A549 (cell line): ENCODE results near the gene PLCH2. TPM values are rescaled to one million over a fixed set of nuclear protein-coding genes. Genes with fewer than 3 reads are reported as not detected.

Experiments used
- ATAC-seq, 2 experiments: fragments of 200-7000 bp in 1 of 2; fragments of >200 bp in 1 of 2; cut with Nextera tagmentation in 1 of 2; cut with Tn5 transposase in 1 of 2; 3 replicates each; pipeline versions ENCODE4 v1.8.0 to v1.9.1; 2018 to 2020; ENCODE audit warnings: mild to moderate bottlenecking in 1 of 2, moderate library complexity in 1 of 2
- CTCF ChIA-PET: fragments of 300-600 bp; sonication (Branson Sonifier 250); formaldehyde crosslinking; extraction: SDS; loops from one replicate; lab custom pipeline; 2021; ENCODE audit warnings: antibody characterized with exemption, inconsistent platforms; lab: Yijun Ruan, JAX
- POLR2A ChIA-PET: fragments of 350-600 bp; formaldehyde crosslinking; extraction: SDS; loops from one replicate; lab custom pipeline; 2021; ENCODE audit warnings: antibody characterized with exemption, inconsistent platforms; lab: Yijun Ruan, JAX
- DNase-seq, 2 experiments: peaks; one replicate each; pipeline versions ENCODE4 v3.0.0 to v3.0.0-alpha.2; 2011 to 2016; ENCODE audit warnings: low read depth in 1 of 2, low spot score in 1 of 2
- FAIRE-seq: peaks from 2 replicates; lab custom pipeline; 2011; peaks lifted over from hg19 to GRCh38; lab: Jason Lieb, UNC
- H3K27ac ChIP-seq, 2 experiments: fragments of >200 bp; sonication (Bioruptor Twin); formaldehyde crosslinking; 3 replicates each; pipeline ENCODE4 v1.5.1; 2016 to 2017
- H3K4me1 ChIP-seq: fragments of >200 bp; sonication (Bioruptor Twin); formaldehyde crosslinking; 3 replicates; pipeline ENCODE4 v1.6.1; 2016
- H3K4me2 ChIP-seq: fragments of >200 bp; sonication (Bioruptor Twin); formaldehyde crosslinking; 3 replicates; pipeline ENCODE4 v1.6.1; 2016
- H3K4me3 ChIP-seq: fragments of >200 bp; sonication (Bioruptor Twin); formaldehyde crosslinking; 3 replicates; pipeline ENCODE4 v1.5.1; 2016
- H3K9me3 ChIP-seq: fragments of >200 bp; sonication (Bioruptor Twin); formaldehyde crosslinking; 3 replicates; pipeline ENCODE4 v1.6.1; 2016
- BCL3 ChIP-seq: fragments of >200 bp; sonication (Bioruptor Twin); formaldehyde crosslinking; IDR thresholded peaks from 3 replicates; pipeline ENCODE4 v1.6.1; 2016
- BHLHE40 ChIP-seq: IDR thresholded peaks from 2 replicates; pipeline ENCODE4 v1.6.1; 2012; ENCODE audit warnings: low read depth, low read length, inconsistent platforms
- CHD4 ChIP-seq: fragments of 200-600 bp; sonication (generic); IDR thresholded peaks from 2 replicates; pipeline ENCODE4 v1.6.1; 2016; ENCODE audit warnings: antibody characterized with exemption, mild to moderate bottlenecking, borderline replicate concordance
- EHMT2 ChIP-seq: fragments of 200-600 bp; sonication (generic); IDR thresholded peaks from 2 replicates; pipeline ENCODE4 v1.6.1; 2016; ENCODE audit warnings: antibody characterized with exemption, low read depth, mild to moderate bottlenecking, moderate library complexity
- FOSB ChIP-seq: fragments of 250-450 bp; sonication (Bioruptor Pico); IDR thresholded peaks from 2 replicates; pipeline ENCODE4 v1.5.0; 2020; ENCODE audit warnings: mild to moderate bottlenecking, moderate library complexity
- FOXS1 ChIP-seq: fragments of 250-450 bp; sonication (Bioruptor Pico); IDR thresholded peaks from 2 replicates; pipeline ENCODE4 v1.5.0; 2020; ENCODE audit warnings: mild to moderate bottlenecking, moderate library complexity
- GATA3 ChIP-seq: IDR thresholded peaks from 2 replicates; pipeline ENCODE4 v1.6.1; 2012; ENCODE audit warnings: borderline replicate concordance
- HMGXB4 ChIP-seq: fragments of 250-450 bp; sonication (Bioruptor Pico); IDR thresholded peaks from 2 replicates; pipeline ENCODE4 v1.5.0; 2021; ENCODE audit warnings: mild to moderate bottlenecking, moderate library complexity, borderline replicate concordance
- JUNB ChIP-seq: fragments of >200 bp; sonication (Bioruptor Twin); formaldehyde crosslinking; IDR thresholded peaks from 2 replicates; pipeline ENCODE4 v1.6.1; 2016
- KDM1A ChIP-seq: fragments of 200-600 bp; sonication (generic); IDR thresholded peaks from 2 replicates; pipeline ENCODE4 v1.6.1; 2016; ENCODE audit warnings: low read depth, mild to moderate bottlenecking
- KDM5A ChIP-seq: fragments of 200-600 bp; sonication (generic); IDR thresholded peaks from 2 replicates; pipeline ENCODE4 v1.6.1; 2016; ENCODE audit warnings: antibody characterized with exemption, mild to moderate bottlenecking
- MAX ChIP-seq: IDR thresholded peaks from 2 replicates; pipeline ENCODE4 v1.6.1; 2012
- MAZ ChIP-seq: fragments of 150-350 bp; IDR thresholded peaks from 2 replicates; pipeline ENCODE4 v1.6.1; 2014; ENCODE audit warnings: antibody characterized with exemption, low read depth, low read length, borderline replicate concordance
- NR3C1 ChIP-seq: fragments of >200 bp; sonication (Bioruptor Twin); formaldehyde crosslinking; IDR thresholded peaks from 3 replicates; pipeline ENCODE4 v1.6.1; 2017
- POLR2A ChIP-seq: IDR thresholded peaks from 2 replicates; pipeline ENCODE4 v1.6.1; 2012; ENCODE audit warnings: mild to moderate bottlenecking, low read length
- POLR2AphosphoS2 ChIP-seq: conservative IDR thresholded peaks from 2 replicates; pipeline ENCODE4 v1.6.1; 2012; ENCODE audit warnings: low read length, improper control_type of control experiment, inconsistent platforms
- REST ChIP-seq: fragments of 200-600 bp; sonication (generic); IDR thresholded peaks from 2 replicates; pipeline ENCODE4 v1.6.1; 2016; ENCODE audit warnings: antibody characterized with exemption, mild to moderate bottlenecking, moderate library complexity
- RFX5 ChIP-seq: fragments of 450-650 bp; IDR thresholded peaks from 2 replicates; pipeline ENCODE4 v1.7.1; 2014; ENCODE audit warnings: antibody characterized with exemption, mild to moderate bottlenecking, moderate library complexity
- USF2 ChIP-seq: fragments of 450-650 bp; IDR thresholded peaks from 2 replicates; pipeline ENCODE4 v1.6.1; 2014; ENCODE audit warnings: antibody characterized with exemption
- ZNF302 ChIP-seq: fragments of 250-450 bp; sonication (Bioruptor Pico); IDR thresholded peaks from 2 replicates; pipeline ENCODE4 v1.9.0; 2021; ENCODE audit warnings: inconsistent platforms, mild to moderate bottlenecking, moderate library complexity
- WGBS: methylation state at CpG from one replicate; pipeline ENCODE4 v1.1.6; 2017; ENCODE audit errors: missing lambda C conversion rate; 5-methylcytosine and 5-hydroxymethylcytosine counted together
- polyA plus RNA-seq, 4 experiments: library from polyadenylated mRNA; depleted of rRNA in 3 of 4; stranded (reverse); fragments of >200 nt; fragmentation: RNase III in 1 of 4; extraction: RNeasy Plus Mini Kit Qiagen cat#74134 plus additional on column Dnase treatment in 1 of 4; gene quantifications; 2 replicates in 3 of 4; 3 replicates in 1 of 4; pipeline ENCODE4 v1.2.3, GENCODE V29; 2011 to 2017

PLCH2 gene
- polyA plus RNA-seq, 2 of the 4 experiments (the other 2 are of a cell fraction) = 0.10 to 0.18 TPM

- TF ChIP-seq MAZ = no peak
- TF ChIP-seq FOSB = no peak
These were observed 40.0 kb downstream of the PLCH2 start (continued) for GRCh38 chr1:2516124-2516523.

GRCh38 chr1:2516946-2517345 lies 40.9 kb downstream of the PLCH2 start:
- FAIRE-seq (no peak), ATAC-seq (no peak), DNase-seq (no peak)
- 96% methylated on average over 13 of the region's 14 CpGs for whole genome bisulfite sequencing
- Histone ChIP-seq H3K9me3 (no peaks in the 10 kb centered on the region), H3K4me1 (no peaks in the 10 kb centered on the region), H3K27ac (no peak overlapping the region), H3K4me2 (no peak overlapping the region), H3K4me3 (no peak overlapping the region)
- TF ChIP-seq POLR2A (no peak), ZNF302 (no peak), RFX5 (no peak), NR3C1 (no peak)
- ChIA-PET POLR2A (no interaction called here), CTCF (interaction anchor here (1.1 kb wide), 1 partner anchor 9 kb away, joined by 3 read pairs; no protein-coding TSS in a partner anchor)

- Histone ChIP-seq H3K4me3 (no peak overlapping the region), H3K4me1 (peaks cover 2% of the 10 kb centered on the region; the same call in 2 of the 3 replicates), H3K4me2 (no peak overlapping the region), H3K9me3 (no peaks in the 10 kb centered on the region), H3K27ac (no peak overlapping the region)
- ChIA-PET CTCF (interaction anchor here (1.9 kb wide), 1 partner anchor 30 kb away, joined by 6 read pairs; no protein-coding TSS in a partner anchor), POLR2A (no interaction called here)
- DNase-seq = no peak
- no peak for TF ChIP-seq BHLHE40
- no peak for TF ChIP-seq MAX
- WGBS = 90% methylated on average over 17 of the region's 17 CpGs
- no peak for ATAC-seq
- FAIRE-seq = no peak
These were observed 41.9 kb downstream of the PLCH2 start for GRCh38 chr1:2517966-2518365.

- Histone ChIP-seq H3K27ac (no peak overlapping the region), H3K4me3 (no peak overlapping the region), H3K9me3 (no peaks in the 10 kb centered on the region), H3K4me1 (peaks cover 8% of the 10 kb centered on the region), H3K4me2 (no peak overlapping the region)
- WGBS = 93% methylated on average over 12 of the region's 26 CpGs
- TF ChIP-seq POLR2A (no peak), EHMT2 (no peak), CHD4 (no peak), BHLHE40 (no peak), USF2 (no peak), GATA3 (no peak), JUNB (no peak), REST (no peak), HMGXB4 (CRISPR knock-in tag) (no peak), KDM1A (no peak), POLR2AphosphoS2 (no peak), FOXS1 (no peak), KDM5A (no peak), BCL3 (no peak), NR3C1 (no peak)
- FAIRE-seq = no peak
- DNase-seq = no peak
- ATAC-seq = no peak
- ChIA-PET POLR2A (no interaction called here), CTCF (interaction anchor here (1.9 kb wide), 1 partner anchor 30 kb away, joined by 6 read pairs; no protein-coding TSS in a partner anchor)
These were observed 42.4 kb downstream of the PLCH2 start for GRCh38 chr1:2518528-2518927.
